Erythroblast (primary cell): ENCODE results near the gene CNTNAP5.

Source experiments
- DNase-seq, 2 experiments: peaks; one replicate each; lab custom pipeline; 2025; lab: John Stamatoyannopoulos, UW
- GATA1 ChIP-seq: IDR thresholded peaks from 2 replicates; pipeline ENCODE4 v1.6.1; 2011; ENCODE audit warnings: low read depth, mild to moderate bottlenecking, control low read depth, low read length, moderate library complexity
- POLR2A ChIP-seq: IDR thresholded peaks from 2 replicates; pipeline ENCODE4 v1.6.1; 2011; ENCODE audit warnings: mild to moderate bottlenecking, low read length

CNTNAP5 gene

DNA sequence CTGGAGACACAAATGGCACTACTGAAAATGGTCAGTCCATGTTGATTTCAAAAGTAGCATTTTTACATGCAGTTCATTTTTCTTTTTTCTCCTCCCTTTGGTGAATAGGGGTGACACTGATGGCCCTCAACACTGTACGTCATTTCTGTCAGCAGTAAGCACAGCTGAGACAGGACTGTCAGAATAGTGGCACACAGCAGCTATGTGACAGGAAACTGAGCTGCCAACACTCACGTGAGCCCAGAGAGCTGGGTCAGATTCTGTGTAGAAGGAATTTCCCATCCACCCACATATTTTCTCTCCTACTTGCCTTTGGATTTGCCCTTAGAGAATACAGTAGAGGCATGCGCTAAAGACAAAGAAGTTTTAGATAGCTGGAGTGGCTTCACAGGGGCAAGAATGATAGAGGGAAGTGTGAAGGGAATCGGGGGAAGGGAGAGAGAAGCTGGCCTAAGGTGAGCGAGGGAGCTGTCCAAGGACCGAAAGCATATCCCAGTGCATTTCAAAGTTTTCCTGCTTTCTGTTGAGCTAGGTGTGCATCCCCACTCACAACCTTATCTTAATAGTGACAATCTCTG, 476.6 kb downstream of the CNTNAP5 start:
- DNase-seq, result no peak
- no peak for TF ChIP-seq GATA1

DNA sequence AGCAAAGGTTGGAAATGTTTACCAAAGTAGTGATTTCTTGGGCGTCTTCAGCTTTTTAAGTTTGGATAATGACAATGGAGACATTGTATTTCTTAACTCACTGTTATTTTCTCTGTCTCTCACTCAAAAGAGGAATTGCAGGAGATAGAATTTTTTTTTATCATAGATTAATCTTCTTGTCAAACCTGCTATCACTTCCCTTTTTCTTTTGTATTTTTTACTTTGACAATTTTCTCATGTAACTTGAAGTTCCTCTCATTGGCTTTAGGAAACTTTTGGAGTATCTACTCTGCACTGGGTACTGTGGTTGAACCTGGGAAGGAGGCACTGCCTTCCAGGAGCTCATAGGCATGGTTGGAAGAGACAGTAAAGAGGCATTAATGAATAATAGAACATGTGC, 489.1 kb downstream of the CNTNAP5 start:
- no peak for DNase-seq
- no peak for TF ChIP-seq POLR2A
- TF ChIP-seq GATA1, result no peak

GRCh38 chr2:124520953-124521352, 495.9 kb downstream of the CNTNAP5 start:
- TF ChIP-seq GATA1, result no peak
- no peak for TF ChIP-seq POLR2A

DNA sequence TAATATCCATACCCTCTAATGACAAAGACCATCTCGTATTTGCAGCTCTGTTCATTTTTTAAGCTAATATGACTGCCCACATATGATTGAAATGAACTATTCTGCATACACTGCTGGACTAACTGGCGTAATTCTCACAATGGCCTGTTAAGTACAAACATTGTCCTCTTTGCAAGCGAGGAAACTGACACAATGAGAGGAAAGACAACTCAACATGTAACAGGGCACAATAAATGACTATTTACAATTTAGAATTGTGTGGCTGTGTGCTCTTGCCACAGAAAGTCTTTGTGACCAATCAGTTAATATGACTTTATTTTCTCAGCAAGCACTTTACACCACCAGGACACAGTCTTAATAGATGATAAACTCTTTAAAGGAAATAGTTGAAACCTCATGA, 498.0 kb downstream of the CNTNAP5 start:
- no peak for DNase-seq
- no peak for TF ChIP-seq POLR2A
- no peak for TF ChIP-seq GATA1

More at GRCh38 chr2:124520953-124521352, 495.9 kb downstream of the CNTNAP5 start:
- no peak for DNase-seq

DNA sequence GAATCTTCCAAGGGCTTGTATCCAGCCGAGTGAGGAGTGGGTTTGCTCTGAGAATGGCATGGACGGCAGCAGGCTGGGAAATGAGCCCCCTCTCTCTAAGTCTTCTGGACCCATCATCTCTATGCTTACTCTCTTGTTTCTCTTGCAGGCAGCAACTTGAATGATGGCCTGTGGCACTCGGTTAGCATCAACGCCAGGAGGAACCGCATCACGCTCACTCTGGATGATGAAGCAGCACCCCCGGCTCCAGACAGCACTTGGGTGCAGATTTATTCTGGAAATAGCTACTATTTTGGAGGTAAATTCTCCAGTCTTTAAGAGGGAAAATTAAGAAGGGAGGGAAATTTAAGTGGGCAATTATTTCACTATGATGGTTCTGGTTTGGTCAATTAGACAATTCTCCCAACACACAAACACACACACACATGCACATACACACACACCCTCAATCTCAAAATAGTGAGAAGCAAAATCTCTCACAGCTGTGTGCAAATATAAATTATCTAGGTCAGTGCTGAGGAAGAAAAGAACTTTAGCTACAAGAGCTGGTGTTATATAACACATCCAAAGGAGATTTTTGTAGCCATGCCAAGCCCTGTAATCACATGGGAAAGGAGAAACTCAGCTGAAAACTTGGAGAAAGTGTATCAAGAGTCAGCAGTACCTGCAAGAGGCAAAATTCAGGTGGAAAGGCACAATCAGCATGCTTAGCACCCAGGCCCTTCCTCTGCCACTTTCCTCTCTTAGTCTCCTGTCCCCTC, 499.2 kb downstream of the CNTNAP5 start:
- no peak for DNase-seq
- TF ChIP-seq GATA1 (no peak), POLR2A (no peak)

DNA sequence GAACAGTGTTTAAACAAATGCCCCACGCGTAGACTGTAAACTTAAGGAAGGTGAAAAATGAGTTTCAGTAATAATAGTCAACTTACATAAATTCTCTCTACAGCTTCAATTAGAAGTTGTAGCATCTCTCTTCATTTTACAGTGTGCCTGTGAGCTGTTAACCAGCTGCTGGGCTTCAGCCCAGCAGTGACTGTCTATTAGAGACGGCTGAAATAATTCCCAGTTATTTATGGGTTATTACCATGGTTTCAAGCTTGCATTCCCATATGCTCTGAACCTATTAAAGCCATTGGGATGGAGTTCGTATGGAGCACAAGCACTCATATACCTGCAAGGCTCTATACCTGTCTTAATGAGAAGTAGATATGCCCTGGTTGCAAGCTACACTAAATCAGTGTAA, 501.1 kb downstream of the CNTNAP5 start:
- no peak for DNase-seq
- TF ChIP-seq GATA1 (no peak), POLR2A (no peak)

DNA sequence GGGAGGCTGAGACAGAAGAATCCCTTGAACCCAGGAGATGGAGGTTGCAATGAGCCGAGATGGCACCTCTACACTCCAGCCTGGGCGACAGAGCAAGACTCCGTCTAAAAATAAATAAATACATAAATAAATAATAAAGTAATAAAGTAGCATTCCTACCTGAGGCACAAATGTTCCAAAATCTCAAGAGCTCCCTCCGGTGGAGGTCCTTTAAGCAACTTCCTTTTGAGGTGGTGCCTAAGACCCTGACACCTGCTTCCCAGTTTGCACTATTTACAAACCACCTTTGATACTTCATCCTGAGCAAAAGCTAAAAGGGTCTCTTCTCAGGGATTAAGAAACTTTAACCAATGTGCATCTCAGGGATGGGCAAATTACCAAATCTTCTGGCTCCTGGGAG, 505.1 kb downstream of the CNTNAP5 start:
- TF ChIP-seq GATA1, result no peak
- DNase-seq, result peak in 1 of 2 experiments; percentile 4

GRCh38 chr2:124533226-124533954, 508.3 kb downstream of the CNTNAP5 start:
- TF ChIP-seq POLR2A (no peak), GATA1 (no peak)
- no peak for DNase-seq

- no peak for DNase-seq
- TF ChIP-seq GATA1 (no peak), POLR2A (no peak)
Observed at GRCh38 chr2:124534028-124534427, 508.9 kb downstream of the CNTNAP5 start.

DNA sequence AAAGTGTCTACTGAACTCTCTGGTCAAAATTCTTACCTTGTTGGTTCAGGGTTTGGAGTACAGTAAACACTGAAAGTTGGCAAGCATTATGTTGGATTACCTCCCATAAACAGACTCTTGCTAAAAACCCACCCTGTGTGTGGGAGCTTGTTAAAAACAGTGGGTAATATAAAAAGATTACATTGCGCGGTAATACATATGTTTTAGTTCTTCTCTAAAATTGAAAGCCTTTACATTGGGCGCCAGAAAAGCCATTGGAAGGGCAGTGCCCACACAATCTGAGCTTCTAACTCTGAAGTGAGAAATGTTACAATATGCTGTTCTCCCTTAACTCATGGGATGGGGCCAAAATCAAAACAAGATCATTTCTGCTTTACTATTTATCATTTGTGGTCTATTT, 510.7 kb downstream of the CNTNAP5 start:
- DNase-seq, result no peak
- no peak for TF ChIP-seq GATA1
- TF ChIP-seq POLR2A, result no peak

- no peak for DNase-seq
- TF ChIP-seq GATA1 (no peak), POLR2A (no peak)
Observed at GRCh38 chr2:124536591-124536990, 511.5 kb downstream of the CNTNAP5 start.

- DNase-seq, result no peak
- no peak for TF ChIP-seq POLR2A
- no peak for TF ChIP-seq GATA1
Observed at GRCh38 chr2:124538549-124538948, 513.5 kb downstream of the CNTNAP5 start.

GRCh38 chr2:124540805-124541204, 515.7 kb downstream of the CNTNAP5 start:
- TF ChIP-seq POLR2A (no peak), GATA1 (no peak)
- DNase-seq, result no peak
